Activated T-cell treated with anti-CD3 and anti-CD28 coated beads, Interleukin-2, amount 50 U/mL, for 4 hours (primary cell): Measurements from ENCODE around the gene RCL1. TPM values are rescaled to one million over a fixed set of nuclear protein-coding genes. Genes with fewer than 3 reads are reported as not detected.
A peak's percentile ranks its signal among the peaks of the same experiment; 100 is the strongest.

Experiments used
- ATAC-seq, 2 donors: fragments of 200-7000 bp; cut with Tn5 transposase; one replicate each; pipeline ENCODE4 v1.10.0; 2021
- DNase-seq: peaks from one replicate; pipeline ENCODE4 v3.0.0-alpha.2; 2020
- H3K27me3 Mint-ChIP-seq: one replicate; pipeline ENCODE4 v1.8.0; 2021; ENCODE audit warnings: low read depth, mixed read lengths
- H3K36me3 Mint-ChIP-seq: one replicate; pipeline ENCODE4 v1.8.0; 2022; ENCODE audit warnings: mixed read lengths; ENCODE audit not compliant: insufficient read depth
- H3K4me1 Mint-ChIP-seq: one replicate; pipeline ENCODE4 v1.8.0; 2021; ENCODE audit warnings: low read depth, mixed read lengths
- H3K4me3 Mint-ChIP-seq: one replicate; pipeline ENCODE4 v1.8.0; 2021; ENCODE audit warnings: mild to moderate bottlenecking, moderate library complexity, mixed read lengths
- H3K9me3 Mint-ChIP-seq: one replicate; pipeline ENCODE4 v1.8.0; 2021; ENCODE audit warnings: mixed read lengths
- total RNA-seq, 3 donors: library from RNA; stranded (reverse); gene quantifications; one replicate each; pipeline ENCODE4 v1.2.1, GENCODE V29; 2021

Gene RCL1
- total RNA-seq, 3 donors from 2014 or later, result 59.8 to 63.4 (median 62.2) TPM

GRCh38 chr9:4859035-4859434, 66.3 kb downstream of the RCL1 start:
- Mint-ChIP-seq H3K27me3 (no peaks in the 10 kb centered on the region), H3K4me1 (peaks cover 6% of the 10 kb centered on the region), H3K36me3 (peaks cover 51% of the 10 kb centered on the region), H3K4me3 (no peak overlapping the region), H3K9me3 (no peaks in the 10 kb centered on the region)
- DNase-seq (no peak), ATAC-seq (no peak)

- no peak overlapping the region for H3K4me3 Mint-ChIP-seq
- H3K9me3 Mint-ChIP-seq, result no peaks in the 10 kb centered on the region
- H3K27me3 Mint-ChIP-seq, result no peaks in the 10 kb centered on the region
- H3K36me3 Mint-ChIP-seq, result peaks cover 44% of the 10 kb centered on the region
- peaks cover 5% of the 10 kb centered on the region for H3K4me1 Mint-ChIP-seq
- ATAC-seq, result no peak
- no peak for DNase-seq
These were observed 67.6 kb downstream of the RCL1 start for GRCh38 chr9:4860383-4860782.

- DNase-seq, result no peak
- no peak overlapping the region for H3K4me3 Mint-ChIP-seq
- H3K27me3 Mint-ChIP-seq, result no peaks in the 10 kb centered on the region
- H3K36me3 Mint-ChIP-seq, result peaks cover 40% of the 10 kb centered on the region
- no peak for ATAC-seq
- H3K9me3 Mint-ChIP-seq, result no peaks in the 10 kb centered on the region
- peaks cover 11% of the 10 kb centered on the region for H3K4me1 Mint-ChIP-seq
These were observed 68.4 kb downstream of the RCL1 start for GRCh38 chr9:4861145-4861544.

GRCh38 chr9:4861736-4862451, 69.2 kb downstream of the RCL1 start:
- H3K27me3 Mint-ChIP-seq, result no peaks in the 10 kb centered on the region
- no peak overlapping the region for H3K4me3 Mint-ChIP-seq
- ATAC-seq (no peak), DNase-seq (no peak)
- H3K36me3 Mint-ChIP-seq, result peaks cover 37% of the 10 kb centered on the region
- no peaks in the 10 kb centered on the region for H3K9me3 Mint-ChIP-seq
- peaks cover 16% of the 10 kb centered on the region for H3K4me1 Mint-ChIP-seq

- H3K36me3 Mint-ChIP-seq, result peaks cover 36% of the 10 kb centered on the region
- no peak overlapping the region for H3K4me3 Mint-ChIP-seq
- peaks cover 13% of the 10 kb centered on the region for H3K4me1 Mint-ChIP-seq
- DNase-seq, result no peak
- ATAC-seq, result no peak
- H3K9me3 Mint-ChIP-seq, result no peaks in the 10 kb centered on the region
- no peaks in the 10 kb centered on the region for H3K27me3 Mint-ChIP-seq
These were observed 69.9 kb downstream of the RCL1 start for GRCh38 chr9:4862506-4863250.

DNA sequence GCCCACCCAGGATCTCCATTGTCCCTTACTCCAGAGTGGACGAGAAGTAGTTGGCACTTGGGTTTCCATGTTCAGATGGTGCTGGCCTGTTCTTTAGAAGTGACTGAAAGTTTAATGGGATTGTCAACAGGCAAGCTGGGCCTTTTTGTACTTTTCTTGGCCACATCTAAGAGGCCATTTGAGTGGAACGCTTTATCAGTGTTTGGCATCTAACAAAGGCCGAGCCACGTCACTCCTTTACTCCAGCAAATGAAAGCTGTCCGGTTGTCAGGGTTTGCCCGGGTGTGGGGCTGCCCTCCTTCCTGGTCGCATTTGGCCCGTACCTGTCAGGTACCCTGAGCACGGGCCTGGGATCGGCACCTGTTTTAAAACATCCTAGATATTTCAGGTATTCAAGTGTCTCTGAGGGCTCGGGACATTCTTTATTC, 71.5 kb downstream of the RCL1 start:
- H3K4me1 Mint-ChIP-seq, result peaks cover 13% of the 10 kb centered on the region
- no peak for ATAC-seq

DNA sequence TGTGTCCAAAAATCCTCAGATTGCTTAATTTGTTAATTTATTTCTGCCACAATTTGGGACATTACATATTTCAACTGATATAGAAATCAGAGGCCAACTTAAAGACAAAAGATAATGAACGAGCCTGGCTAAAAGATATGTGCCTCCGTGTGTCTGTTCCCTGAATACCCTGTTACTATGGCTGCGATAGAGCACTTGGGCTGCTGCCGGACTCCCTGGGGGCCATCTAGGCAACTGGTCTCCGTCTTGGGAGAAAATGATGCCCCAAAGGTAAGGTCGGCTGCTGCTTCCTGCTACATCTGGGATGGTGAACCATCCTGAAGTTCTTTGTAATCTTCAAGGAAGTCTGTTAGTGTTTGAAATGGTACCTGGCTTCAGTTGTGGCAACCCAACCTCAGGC, 72.0 kb downstream of the RCL1 start:
- Mint-ChIP-seq H3K27me3 (no peaks in the 10 kb centered on the region), H3K4me1 (peaks cover 13% of the 10 kb centered on the region), H3K4me3 (no peak overlapping the region), H3K9me3 (no peaks in the 10 kb centered on the region), H3K36me3 (peaks cover 30% of the 10 kb centered on the region)
- ATAC-seq (no peak), DNase-seq (no peak)

More for the DNA sequence above, 71.5 kb downstream of the RCL1 start:
- no peaks in the 10 kb centered on the region for H3K9me3 Mint-ChIP-seq
- H3K36me3 Mint-ChIP-seq, result peaks cover 30% of the 10 kb centered on the region
- DNase-seq, result no peak
- H3K4me3 Mint-ChIP-seq, result no peak overlapping the region
- no peaks in the 10 kb centered on the region for H3K27me3 Mint-ChIP-seq

GRCh38 chr9:4865681-4866080, 72.9 kb downstream of the RCL1 start:
- no peak for DNase-seq
- Mint-ChIP-seq H3K36me3 (peaks cover 25% of the 10 kb centered on the region), H3K9me3 (no peaks in the 10 kb centered on the region), H3K27me3 (no peaks in the 10 kb centered on the region), H3K4me1 (peaks cover 13% of the 10 kb centered on the region), H3K4me3 (no peak overlapping the region)
- peak; percentile 36 to 66 for ATAC-seq

- Mint-ChIP-seq H3K36me3 (peaks cover 23% of the 10 kb centered on the region), H3K4me1 (peaks cover 13% of the 10 kb centered on the region), H3K4me3 (no peak overlapping the region), H3K9me3 (no peaks in the 10 kb centered on the region), H3K27me3 (no peaks in the 10 kb centered on the region)
- ATAC-seq, result peak; percentile 55 to 75
- no peak for DNase-seq
These were observed 73.7 kb downstream of the RCL1 start for GRCh38 chr9:4866239-4866969.

- H3K4me3 Mint-ChIP-seq, result no peak overlapping the region
- DNase-seq (no peak), ATAC-seq (no peak)
- H3K4me1 Mint-ChIP-seq, result no peaks in the 10 kb centered on the region
- no peaks in the 10 kb centered on the region for H3K9me3 Mint-ChIP-seq
- peaks cover 23% of the 10 kb centered on the region for H3K36me3 Mint-ChIP-seq
- no peaks in the 10 kb centered on the region for H3K27me3 Mint-ChIP-seq
These were observed 80.3 kb downstream of the RCL1 start for GRCh38 chr9:4873066-4873465.

GRCh38 chr9:4875559-4875958, 82.8 kb downstream of the RCL1 start:
- H3K36me3 Mint-ChIP-seq, result peaks cover 20% of the 10 kb centered on the region

DNA sequence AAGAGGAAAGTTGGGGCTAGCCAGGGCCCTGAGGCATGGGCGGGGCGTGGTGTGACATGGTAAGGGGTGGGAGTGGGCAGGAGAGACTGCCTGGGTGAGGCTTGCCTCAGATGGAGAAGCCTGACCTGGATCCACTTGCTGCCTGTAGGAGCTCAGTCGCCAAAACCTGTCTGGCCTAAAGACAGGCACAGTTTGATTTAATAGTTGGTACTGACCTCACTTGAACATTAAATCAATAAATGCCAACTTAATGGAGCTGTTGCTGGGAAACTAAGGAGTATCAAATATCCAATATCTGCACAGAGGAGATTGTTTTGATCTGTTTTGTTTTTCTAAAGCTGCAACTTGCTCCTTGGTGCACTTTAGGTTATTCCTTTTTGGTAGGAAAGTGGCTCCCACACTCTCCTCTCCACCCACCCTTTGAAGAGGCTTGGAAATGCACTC, 86.4 kb downstream of the RCL1 start:
- ATAC-seq (no peak), DNase-seq (no peak)
- Mint-ChIP-seq H3K4me3 (no peak overlapping the region), H3K36me3 (peaks cover 20% of the 10 kb centered on the region), H3K9me3 (no peaks in the 10 kb centered on the region), H3K4me1 (no peaks in the 10 kb centered on the region), H3K27me3 (no peaks in the 10 kb centered on the region)

More at GRCh38 chr9:4875559-4875958, 82.8 kb downstream of the RCL1 start:
- ATAC-seq, result no peak
- Mint-ChIP-seq H3K27me3 (no peaks in the 10 kb centered on the region), H3K9me3 (no peaks in the 10 kb centered on the region), H3K4me1 (no peaks in the 10 kb centered on the region), H3K4me3 (no peak overlapping the region)
- no peak for DNase-seq

DNA sequence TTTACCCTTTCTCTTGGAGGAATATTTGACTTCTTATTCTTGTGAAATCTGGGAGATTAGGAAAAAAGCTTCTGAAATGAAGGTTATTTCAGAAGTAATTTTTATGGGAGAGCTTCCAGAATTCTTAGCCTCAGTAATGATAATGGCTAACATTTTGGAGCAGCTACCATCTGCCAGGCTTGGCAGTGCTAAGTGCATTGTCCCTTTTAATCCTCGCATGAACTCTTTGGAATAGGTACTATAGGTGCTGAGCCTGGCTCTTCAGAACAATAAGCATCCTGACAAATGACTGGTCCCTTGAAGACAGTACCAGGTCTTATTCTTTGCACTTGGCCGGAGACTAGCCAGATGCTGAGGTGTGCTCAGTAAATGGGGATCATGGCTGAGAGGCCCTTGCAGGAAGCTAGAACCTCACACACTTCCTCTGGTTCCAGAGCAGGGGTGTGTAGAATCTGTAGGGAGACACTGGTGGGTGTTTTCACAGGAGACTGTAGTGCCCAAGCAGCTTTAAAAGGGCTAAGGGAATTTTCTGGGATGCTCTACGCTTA, 90.7 kb downstream of the RCL1 start:
- H3K4me1 Mint-ChIP-seq, result no peaks in the 10 kb centered on the region

GRCh38 chr9:4886698-4887097, 94.0 kb downstream of the RCL1 start:
- Mint-ChIP-seq H3K4me1 (no peaks in the 10 kb centered on the region), H3K9me3 (peaks cover 3% of the 10 kb centered on the region), H3K36me3 (peaks cover 11% of the 10 kb centered on the region), H3K4me3 (no peak overlapping the region), H3K27me3 (no peaks in the 10 kb centered on the region)
- no peak for ATAC-seq
- DNase-seq, result no peak

More for the DNA sequence above, 90.7 kb downstream of the RCL1 start:
- no peak overlapping the region for H3K4me3 Mint-ChIP-seq
- no peak for DNase-seq
- H3K27me3 Mint-ChIP-seq, result no peaks in the 10 kb centered on the region
- H3K36me3 Mint-ChIP-seq, result peaks cover 15% of the 10 kb centered on the region
- no peaks in the 10 kb centered on the region for H3K9me3 Mint-ChIP-seq
- ATAC-seq, result no peak
